HG03175 (cell line): ENCODE measurements around the gene ARRDC5.
"Not testable (repeated sequence)": the region's sequence is repeated elsewhere in the genome, so short reads cannot be mapped to it uniquely, and the experiment has no call there.

Source experiments
- ATAC-seq: cut with Tn5 transposase; IDR thresholded peaks from one replicate; pipeline ENCODE4 v1.9.1; 2021; ENCODE audit warnings: mild to moderate bottlenecking, moderate library complexity; ENCODE audit not compliant: unreplicated experiment

Gene ARRDC5

GRCh38 chr19:4910594-4911281 lies 8.0 kb upstream of the ARRDC5 start:
- no peak for ATAC-seq

- peak; percentile 74 for ATAC-seq
Observed at GRCh38 chr19:4909897-4910593, 7.3 kb upstream of the ARRDC5 start.

GRCh38 chr19:4909156-4909896 lies 6.6 kb upstream of the ARRDC5 start, which contains the start of gene UHRF1:
UHRF1 (plus strand) TSS chr19:4909501; CDS start chr19:4910886, 1,385 bp downstream.
- ATAC-seq, result no peak

GRCh38 chr19:4908781-4909155 lies 6.1 kb upstream of the ARRDC5 start:
- no peak for ATAC-seq

- no peak for ATAC-seq
Observed at GRCh38 chr19:4908360-4908759, 5.7 kb upstream of the ARRDC5 start.

- no peak for ATAC-seq
Observed at GRCh38 chr19:4906963-4907362, 4.3 kb upstream of the ARRDC5 start.

GRCh38 chr19:4904481-4904880 lies 1.8 kb upstream of the ARRDC5 start:
- ATAC-seq, result no peak

GRCh38 chr19:4900879-4901278 lies 1.8 kb downstream of the ARRDC5 start:
- not testable (repeated sequence) for ATAC-seq

- ATAC-seq, result no peak
Observed at GRCh38 chr19:4897146-4897545, 5.5 kb downstream of the ARRDC5 start.

GRCh38 chr19:4896372-4896771 lies 6.3 kb downstream of the ARRDC5 start:
- no peak for ATAC-seq

GRCh38 chr19:4892962-4893361 lies 9.7 kb downstream of the ARRDC5 start:
- not testable (repeated sequence) for ATAC-seq

GRCh38 chr19:4891066-4891465 lies 11.6 kb downstream of the ARRDC5 start:
- no peak for ATAC-seq

GRCh38 chr19:4889034-4889815 lies 13.5 kb downstream of the ARRDC5 start:
- no peak for ATAC-seq

GRCh38 chr19:4887803-4888202 lies 14.9 kb downstream of the ARRDC5 start:
- not testable (repeated sequence) for ATAC-seq

- not testable (repeated sequence) for ATAC-seq
Observed at GRCh38 chr19:4884993-4885392, 17.7 kb downstream of the ARRDC5 start.

- ATAC-seq, result not testable (repeated sequence)
Observed at GRCh38 chr19:4882874-4883273, 19.8 kb downstream of the ARRDC5 start.

GRCh38 chr19:4879041-4879440 lies 23.7 kb downstream of the ARRDC5 start:
- no peak for ATAC-seq

GRCh38 chr19:4878491-4878968 lies 24.2 kb downstream of the ARRDC5 start:
- no peak for ATAC-seq

GRCh38 chr19:4877753-4878490 lies 24.8 kb downstream of the ARRDC5 start:
- ATAC-seq, result no peak

GRCh38 chr19:4873930-4874329 lies 28.8 kb downstream of the ARRDC5 start:
- ATAC-seq, result no peak
